Body of pancreas (tissue), 4 donors: Measurements from ENCODE around the gene RNMT. TPM values are rescaled to one million over a fixed set of nuclear protein-coding genes. Genes with fewer than 3 reads are reported as not detected.

Experiments used
- ATAC-seq: fragments of 150-250 bp; one replicate; pipeline ENCODE4 v1.9.1; 2016
- DNase-seq, 4 donors: peaks; one replicate each; pipeline ENCODE4 v3.0.0-alpha.2; 2019
- H3K27ac ChIP-seq, 4 donors: fragments of 200-600 bp; sonication (generic); 1 replicate in 3 of 4; 2 replicates in 1 of 4; pipeline versions ENCODE4 v1.5.1 to v1.6.1; 2016 to 2019; ENCODE audit warnings: mild to moderate bottlenecking in 1 of 4, mixed read lengths in 1 of 4, moderate library complexity in 1 of 4
- H3K27me3 ChIP-seq, 2 donors: fragments of 200-600 bp; sonication (generic); one replicate each; pipeline ENCODE4 v1.6.0; 2016; ENCODE audit warnings: mild to moderate bottlenecking in 1 of 2
- H3K36me3 ChIP-seq, 2 donors: fragments of 200-600 bp; sonication (generic); replicated peaks in 1 of 2; 2 replicates each; pipeline ENCODE4 v1.5.1; 2016; ENCODE audit warnings: low read depth in 2 of 2; ENCODE audit not compliant: insufficient read depth in 1 of 2
- H3K4me1 ChIP-seq: fragments of 200-600 bp; sonication (generic); one replicate; pipeline ENCODE4 v1.6.0; 2016
- H3K4me3 ChIP-seq, 2 donors: fragments of 200-600 bp; sonication (generic); 1 replicate in 1 of 2; 2 replicates in 1 of 2; pipeline ENCODE4 v1.5.1; 2016 to 2019
- H3K9me3 ChIP-seq, 3 donors: fragments of 200-600 bp; sonication (generic); 1 replicate in 2 of 3; 2 replicates in 1 of 3; pipeline ENCODE4 v1.5.1; 2016
- CTCF ChIP-seq, 7 experiments: fragments of 450-650 bp in 4 of 7; fragments of 200-600 bp in 3 of 7; sonication (generic) in 3 of 7; IDR thresholded peaks; one replicate each; pipeline ENCODE4 v1.5.1; 2016 to 2019; ENCODE audit warnings: antibody characterized with exemption in 7 of 7
- POLR2A ChIP-seq, 3 donors: fragments of 450-650 bp; IDR thresholded peaks; one replicate each; pipeline ENCODE4 v1.6.1; 2016; ENCODE audit warnings: antibody characterized with exemption in 3 of 3, mild to moderate bottlenecking in 2 of 3
- WGBS, 2 donors: methylation state at CpG; one replicate each; pipeline ENCODE4 v1.1.5; 2017; 5-methylcytosine and 5-hydroxymethylcytosine counted together
- intact Hi-C: fragments of 100-400 bp; cut with DNase I; formaldehyde crosslinking; loops from one replicate; pipeline ENCODE4 v1.15.1; 2023
- small RNA-seq: library from RNA; depleted of rRNA; stranded (forward); fragments of <200 nt; gene quantifications from one replicate; pipeline ENCODE3, GENCODE V24; 2016
- total RNA-seq, 2 donors: library from RNA; depleted of rRNA; stranded (reverse); fragments of >200 nt; gene quantifications; one replicate each; pipeline ENCODE4 v1.1.0, GENCODE V29; 2016

Gene RNMT
- total RNA-seq, 2 donors from 2014 or later, result 10.9 to 15.3 TPM

GRCh38 chr18:13811993-13812392 is 85.5 kb downstream of the RNMT start:
- peaks cover 27% of the 10 kb centered on the region for H3K4me1 ChIP-seq
- ATAC-seq (no peak), DNase-seq (no peak)
- H3K9me3 ChIP-seq, result no peaks in the 10 kb centered on the region
- intact Hi-C loops, result no loop called here
- no peaks in the 10 kb centered on the region for H3K27me3 ChIP-seq
- no peaks in the 10 kb centered on the region for H3K36me3 ChIP-seq
- no peak overlapping the region for H3K4me3 ChIP-seq
- TF ChIP-seq CTCF (IDR thresholded peaks at IDR 0.05) (no peak), POLR2A (IDR thresholded peaks at IDR 0.05) (no peak)
- H3K27ac ChIP-seq, result no peak overlapping the region
- 46 to 60% methylated on average over 4 to 6 of the region's 6 CpGs for WGBS, 2 donors

- TF ChIP-seq CTCF (IDR thresholded peaks at IDR 0.05) (peak; percentile 66 to 81 (median 77)), POLR2A (IDR thresholded peaks at IDR 0.05) (no peak)
- Histone ChIP-seq H3K4me3 (no peak overlapping the region), H3K4me1 (peaks cover 23% of the 10 kb centered on the region), H3K27ac (no peak overlapping the region), H3K27me3 (no peaks in the 10 kb centered on the region), H3K36me3 (no peaks in the 10 kb centered on the region), H3K9me3 (no peaks in the 10 kb centered on the region)
- ATAC-seq, result peak; percentile 84
- peak; percentile 70 to 81 (median 73) for DNase-seq
- WGBS, 2 donors, result 20 to 21% methylated on average over 4 of the region's 4 CpGs
- intact Hi-C loops, result no loop called here
These were observed 86.9 kb downstream of the RNMT start for GRCh38 chr18:13813271-13813849.

Small RNA genes lying within 50 kb of the gene (small RNA-seq; reads per million reads assigned to genes)
- gene AP001525.1 (not detected), gene RN7SL362P (not detected)

Other genes with a start within 250 kb of the RNMT start
- 1 to 10 TPM; 5.4 to 6.6 TPM for gene FAM210A, start 115 bp upstream of the RNMT start, total RNA-seq
- not detected for gene MC5R, start 97.5 kb downstream of the RNMT start, total RNA-seq
- not detected for gene MC2R, start 188.9 kb downstream of the RNMT start, total RNA-seq